GM10266 (cell line): ENCODE data around the gene EDC3.
"Not testable (repeated sequence)": the region's sequence is repeated elsewhere in the genome, so short reads cannot be mapped to it uniquely, and the experiment has no call there.

Source experiments
- DNase-seq: peaks from one replicate; pipeline ENCODE4 v3.0.0; 2012; ENCODE audit errors: extremely low spot score
- TF ChIP-seq, protein P1 (sequence below): IDR thresholded peaks from 2 replicates; pipeline ENCODE4 v1.5.1; 2012; ENCODE audit warnings: mild to moderate bottlenecking, low read depth; ENCODE audit not compliant: control insufficient read depth, insufficient read depth; ENCODE audit errors: missing control alignments

EDC3 gene

DNA sequence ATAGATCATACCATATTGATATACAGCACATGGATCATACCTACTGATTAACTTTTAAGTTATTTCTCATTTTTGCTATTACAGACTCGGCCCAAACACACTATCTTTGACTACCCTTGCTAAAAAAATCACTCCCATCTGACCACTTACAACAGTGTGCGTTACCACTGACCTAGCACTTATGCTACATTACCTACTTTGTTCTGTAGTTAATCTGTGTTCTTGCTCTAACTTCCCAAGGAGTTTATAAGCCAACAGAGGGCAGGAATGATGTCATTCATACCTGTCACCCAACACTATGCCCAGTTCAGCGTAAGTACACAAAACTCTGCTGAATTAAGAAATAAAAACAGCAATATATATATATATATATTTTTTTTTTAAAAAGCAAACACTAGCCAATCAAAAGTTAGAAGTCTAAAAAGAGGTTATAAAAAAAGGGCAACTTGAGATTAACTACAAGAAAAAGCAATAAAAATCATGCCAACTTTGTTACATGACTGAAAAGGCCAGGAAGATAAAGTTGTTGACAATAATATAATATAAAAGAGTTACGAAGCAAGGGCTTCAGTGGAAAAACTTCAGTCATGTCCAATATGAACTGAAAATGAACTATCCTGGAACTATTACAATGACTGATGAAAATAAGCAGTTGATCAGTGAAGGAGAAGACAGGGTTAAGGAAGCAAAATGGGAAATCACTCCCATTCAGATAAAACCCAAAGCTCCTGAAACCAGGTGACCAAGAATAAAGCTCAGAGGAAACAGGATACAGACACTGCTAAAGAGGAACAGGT lies 33.6 kb downstream of the EDC3 start:
- TF ChIP-seq, protein P1, sequence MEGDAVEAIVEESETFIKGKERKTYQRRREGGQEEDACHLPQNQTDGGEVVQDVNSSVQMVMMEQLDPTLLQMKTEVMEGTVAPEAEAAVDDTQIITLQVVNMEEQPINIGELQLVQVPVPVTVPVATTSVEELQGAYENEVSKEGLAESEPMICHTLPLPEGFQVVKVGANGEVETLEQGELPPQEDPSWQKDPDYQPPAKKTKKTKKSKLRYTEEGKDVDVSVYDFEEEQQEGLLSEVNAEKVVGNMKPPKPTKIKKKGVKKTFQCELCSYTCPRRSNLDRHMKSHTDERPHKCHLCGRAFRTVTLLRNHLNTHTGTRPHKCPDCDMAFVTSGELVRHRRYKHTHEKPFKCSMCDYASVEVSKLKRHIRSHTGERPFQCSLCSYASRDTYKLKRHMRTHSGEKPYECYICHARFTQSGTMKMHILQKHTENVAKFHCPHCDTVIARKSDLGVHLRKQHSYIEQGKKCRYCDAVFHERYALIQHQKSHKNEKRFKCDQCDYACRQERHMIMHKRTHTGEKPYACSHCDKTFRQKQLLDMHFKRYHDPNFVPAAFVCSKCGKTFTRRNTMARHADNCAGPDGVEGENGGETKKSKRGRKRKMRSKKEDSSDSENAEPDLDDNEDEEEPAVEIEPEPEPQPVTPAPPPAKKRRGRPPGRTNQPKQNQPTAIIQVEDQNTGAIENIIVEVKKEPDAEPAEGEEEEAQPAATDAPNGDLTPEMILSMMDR = no peak
- DNase-seq = no peak

DNA sequence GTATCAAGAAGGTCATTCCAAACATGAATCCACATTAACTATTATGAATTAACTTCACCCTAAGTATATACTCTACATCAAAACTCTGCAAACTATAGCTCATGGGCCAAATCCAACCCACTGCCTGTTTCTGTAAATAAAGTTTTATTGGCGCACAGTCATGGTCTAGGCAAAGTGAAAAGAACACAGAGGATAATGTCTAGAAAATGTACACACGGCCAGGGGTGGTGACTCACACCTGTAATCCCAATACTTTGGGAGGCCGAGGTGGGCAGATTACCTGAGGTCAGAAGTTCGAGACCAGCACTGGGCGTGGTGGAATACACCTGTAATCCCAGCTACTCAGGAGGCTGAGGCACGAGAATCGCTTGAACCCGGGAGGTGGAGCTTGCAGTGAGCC lies 34.5 kb downstream of the EDC3 start:
- DNase-seq = not testable (repeated sequence)

DNA sequence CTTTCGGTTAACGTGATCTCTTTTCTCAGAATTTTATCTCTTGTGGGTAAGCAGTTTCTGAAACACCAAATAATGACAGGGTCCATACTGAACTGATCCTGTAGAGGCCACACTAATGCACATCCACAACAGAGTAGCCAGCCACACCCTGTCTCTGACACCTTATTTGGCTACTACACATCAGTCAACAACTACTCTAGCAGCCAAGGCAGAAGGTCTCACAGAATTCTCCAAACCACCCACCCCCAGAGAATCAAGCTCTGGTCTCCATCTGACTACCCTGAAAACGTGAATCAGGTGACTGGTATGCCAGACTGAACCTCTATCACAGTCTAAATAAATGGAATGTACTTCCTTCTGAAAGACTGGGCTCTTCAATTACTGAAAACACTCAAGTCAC lies 38.0 kb downstream of the EDC3 start:
- no peak for DNase-seq
- TF ChIP-seq, protein P1 = no peak

DNA sequence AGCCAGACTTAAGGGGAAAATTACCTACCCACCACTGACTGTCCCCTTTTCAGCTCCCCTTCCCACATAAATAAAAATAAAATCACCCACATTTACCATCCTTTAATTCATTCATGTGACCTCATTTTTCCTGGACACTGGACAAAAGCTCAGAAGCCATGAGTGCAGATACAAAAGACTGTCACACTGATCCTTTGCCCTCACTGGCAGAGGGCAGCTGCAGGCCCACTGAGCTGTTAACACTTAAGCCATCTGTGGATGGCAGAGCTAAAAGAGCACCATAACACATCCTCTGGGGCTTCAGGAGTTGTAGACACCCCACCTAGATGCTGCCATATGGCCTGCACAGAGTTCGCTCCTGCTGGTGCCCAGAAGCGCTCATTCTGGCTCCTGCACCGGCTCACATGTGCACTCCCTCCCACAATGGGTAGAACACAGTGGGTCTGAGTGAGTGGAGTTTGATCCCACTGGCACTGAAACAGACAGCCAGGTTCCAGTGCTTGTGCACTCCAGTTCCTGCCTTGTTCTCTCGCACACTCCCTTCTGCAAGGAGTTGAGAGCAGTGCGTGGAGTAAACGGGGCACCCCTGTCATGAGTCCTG lies 38.8 kb downstream of the EDC3 start:
- TF ChIP-seq, protein P1 = no peak
- DNase-seq = no peak

DNA sequence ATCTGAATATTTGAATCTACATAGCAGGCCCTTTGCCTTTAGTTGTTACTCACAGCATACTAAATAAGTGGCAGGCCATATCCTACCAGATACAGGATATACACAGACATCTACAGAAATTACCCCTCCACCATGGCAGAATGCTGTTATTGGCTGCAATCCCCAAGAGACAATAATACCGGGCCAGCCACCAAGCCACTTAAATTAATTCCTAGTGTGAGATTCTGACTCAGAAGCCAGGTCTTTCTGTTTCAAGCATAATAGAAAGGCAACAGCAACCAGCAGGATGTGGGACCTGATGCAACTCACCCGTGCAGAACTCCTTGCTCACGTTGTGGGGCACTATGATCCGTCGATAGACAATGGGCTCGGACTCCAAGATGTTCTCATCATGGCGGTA lies 40.4 kb downstream of the EDC3 start:
- DNase-seq = no peak
- TF ChIP-seq, protein P1 = no peak

DNA sequence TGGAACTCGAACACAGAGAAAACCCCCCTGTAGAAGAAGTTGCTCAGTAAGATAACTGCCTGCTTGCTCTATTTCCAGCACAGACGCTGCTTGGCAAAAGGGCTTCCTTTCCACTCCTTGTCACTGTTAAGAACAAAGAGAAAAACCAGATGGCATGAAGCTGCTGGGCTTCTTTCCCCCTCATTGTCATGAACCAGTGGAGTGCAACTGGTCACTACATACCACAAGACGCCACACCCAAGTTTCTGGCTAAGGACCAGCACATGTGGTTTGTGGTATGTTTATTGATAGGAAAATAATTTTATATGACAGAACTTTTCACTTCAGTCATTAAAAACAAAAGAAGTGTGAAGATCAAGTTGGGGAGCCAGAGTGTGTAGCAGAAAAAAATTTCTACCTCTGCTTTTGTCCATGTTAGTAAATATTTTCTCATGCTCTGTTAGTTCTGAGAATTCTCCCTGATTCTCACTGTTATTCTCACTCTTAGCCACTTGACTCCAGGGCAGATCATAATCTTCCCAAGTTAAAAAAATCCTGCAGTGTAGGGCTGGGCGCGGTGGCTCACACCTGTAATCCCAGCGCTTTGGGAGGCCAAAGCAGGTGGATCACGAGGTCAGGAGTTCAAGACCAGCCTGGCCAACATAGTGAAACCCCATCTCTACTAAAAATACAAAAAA lies 42.3 kb downstream of the EDC3 start:
- no peak for DNase-seq
- TF ChIP-seq, protein P1 = no peak

DNA sequence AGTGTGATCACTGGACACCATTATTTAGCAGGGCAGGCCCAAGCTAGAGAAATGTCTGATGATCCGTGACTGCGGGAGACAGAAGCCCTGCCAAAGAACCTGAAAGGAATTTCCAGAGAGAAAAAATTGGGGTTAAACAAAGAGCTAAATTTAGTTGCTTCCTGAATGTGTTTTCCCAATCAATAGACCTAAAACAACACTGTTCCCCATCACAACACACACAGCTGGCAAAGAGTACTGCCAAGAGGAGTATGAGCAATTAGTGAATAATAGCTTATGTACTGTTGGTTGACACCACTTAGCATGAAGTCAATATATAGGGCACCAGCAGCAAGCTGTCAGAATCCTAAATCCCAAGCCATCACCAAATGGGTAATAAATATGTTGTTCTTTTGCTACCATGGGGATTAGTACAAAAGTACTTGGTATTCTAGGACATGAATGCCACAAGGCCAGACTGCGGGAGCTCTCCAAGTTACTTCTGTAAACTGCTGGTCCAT lies 44.5 kb downstream of the EDC3 start:
- no peak for DNase-seq
- TF ChIP-seq, protein P1 = no peak
